Measurements from ENCODE around the gene MR1.

The MR1 gene

GRCh38 chr1:181061487-181061886 lies 27.7 kb downstream of the MR1 start:
- H3K4me3 ChIP-seq (ENCODE audit: low read depth, low read length), result peak overlapping the region; percentile 69
- DNase-seq (ENCODE audit: low read depth), result no peak
- TF ChIP-seq, protein P1, sequence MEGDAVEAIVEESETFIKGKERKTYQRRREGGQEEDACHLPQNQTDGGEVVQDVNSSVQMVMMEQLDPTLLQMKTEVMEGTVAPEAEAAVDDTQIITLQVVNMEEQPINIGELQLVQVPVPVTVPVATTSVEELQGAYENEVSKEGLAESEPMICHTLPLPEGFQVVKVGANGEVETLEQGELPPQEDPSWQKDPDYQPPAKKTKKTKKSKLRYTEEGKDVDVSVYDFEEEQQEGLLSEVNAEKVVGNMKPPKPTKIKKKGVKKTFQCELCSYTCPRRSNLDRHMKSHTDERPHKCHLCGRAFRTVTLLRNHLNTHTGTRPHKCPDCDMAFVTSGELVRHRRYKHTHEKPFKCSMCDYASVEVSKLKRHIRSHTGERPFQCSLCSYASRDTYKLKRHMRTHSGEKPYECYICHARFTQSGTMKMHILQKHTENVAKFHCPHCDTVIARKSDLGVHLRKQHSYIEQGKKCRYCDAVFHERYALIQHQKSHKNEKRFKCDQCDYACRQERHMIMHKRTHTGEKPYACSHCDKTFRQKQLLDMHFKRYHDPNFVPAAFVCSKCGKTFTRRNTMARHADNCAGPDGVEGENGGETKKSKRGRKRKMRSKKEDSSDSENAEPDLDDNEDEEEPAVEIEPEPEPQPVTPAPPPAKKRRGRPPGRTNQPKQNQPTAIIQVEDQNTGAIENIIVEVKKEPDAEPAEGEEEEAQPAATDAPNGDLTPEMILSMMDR (IDR thresholded peaks at IDR 0.05; ENCODE audit: low read depth, low read length), result no peak
- TF ChIP-seq, protein P2, sequence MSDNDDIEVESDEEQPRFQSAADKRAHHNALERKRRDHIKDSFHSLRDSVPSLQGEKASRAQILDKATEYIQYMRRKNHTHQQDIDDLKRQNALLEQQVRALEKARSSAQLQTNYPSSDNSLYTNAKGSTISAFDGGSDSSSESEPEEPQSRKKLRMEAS (IDR thresholded peaks at IDR 0.05; ENCODE audit: low read depth, low read length), result no peak
- TF ChIP-seq MYC (IDR thresholded peaks at IDR 0.05; ENCODE audit: low read depth, low read length) (no peak), POLR2A (IDR thresholded peaks at IDR 0.05; ENCODE audit: extremely low read depth, insufficient read length) (no peak)

DNA sequence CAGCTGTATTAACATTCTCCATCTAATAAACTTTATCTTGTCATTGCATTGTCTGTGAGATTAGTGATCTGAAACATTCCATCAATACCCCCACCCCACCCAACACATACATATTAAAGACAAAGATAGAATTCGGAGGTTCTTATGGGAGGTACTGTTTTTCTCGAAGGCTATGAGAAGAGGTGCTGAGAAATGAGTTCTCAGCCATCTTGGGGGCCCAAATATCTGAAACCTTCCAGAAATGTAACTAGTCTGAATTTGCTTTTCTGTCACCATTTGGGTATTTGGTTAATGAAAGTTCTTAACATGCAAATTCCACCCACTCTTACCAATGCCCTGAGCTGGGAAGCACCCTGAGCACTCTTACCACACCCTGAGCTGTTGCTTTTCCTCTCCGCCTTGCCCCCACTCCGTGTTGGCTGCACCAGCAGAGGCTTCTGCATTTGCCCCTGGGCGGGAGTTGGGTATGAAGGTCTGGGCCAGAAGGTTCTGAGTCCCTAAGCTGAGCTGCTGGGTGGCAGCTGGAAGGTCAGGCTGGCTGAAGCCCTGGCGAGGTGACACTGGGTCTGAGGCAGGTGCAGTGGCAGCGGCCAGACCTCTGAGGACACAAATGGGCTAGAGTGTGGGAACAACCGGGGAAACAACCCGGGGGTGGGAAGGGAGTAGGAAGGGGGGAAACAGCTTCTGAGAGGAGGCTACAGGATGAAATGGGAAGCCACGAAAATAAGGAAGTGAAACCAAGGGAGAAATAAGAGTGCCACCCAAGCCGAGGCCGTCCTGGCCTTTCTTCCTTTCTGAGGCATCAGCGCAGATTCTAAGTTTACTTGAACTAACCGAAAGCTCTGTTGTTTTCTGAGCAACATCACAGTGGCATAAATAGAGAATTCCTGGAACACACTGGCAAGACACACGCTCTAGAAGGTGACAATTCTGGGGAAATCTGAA lies 28.4 kb downstream of the MR1 start:
- TF ChIP-seq POLR2A (IDR thresholded peaks at IDR 0.05; ENCODE audit: extremely low read depth, insufficient read length) (peak; percentile 14), MYC (IDR thresholded peaks at IDR 0.05; ENCODE audit: low read depth, low read length) (no peak)
- peak; percentile 89 for DNase-seq (ENCODE audit: low read depth)

DNA sequence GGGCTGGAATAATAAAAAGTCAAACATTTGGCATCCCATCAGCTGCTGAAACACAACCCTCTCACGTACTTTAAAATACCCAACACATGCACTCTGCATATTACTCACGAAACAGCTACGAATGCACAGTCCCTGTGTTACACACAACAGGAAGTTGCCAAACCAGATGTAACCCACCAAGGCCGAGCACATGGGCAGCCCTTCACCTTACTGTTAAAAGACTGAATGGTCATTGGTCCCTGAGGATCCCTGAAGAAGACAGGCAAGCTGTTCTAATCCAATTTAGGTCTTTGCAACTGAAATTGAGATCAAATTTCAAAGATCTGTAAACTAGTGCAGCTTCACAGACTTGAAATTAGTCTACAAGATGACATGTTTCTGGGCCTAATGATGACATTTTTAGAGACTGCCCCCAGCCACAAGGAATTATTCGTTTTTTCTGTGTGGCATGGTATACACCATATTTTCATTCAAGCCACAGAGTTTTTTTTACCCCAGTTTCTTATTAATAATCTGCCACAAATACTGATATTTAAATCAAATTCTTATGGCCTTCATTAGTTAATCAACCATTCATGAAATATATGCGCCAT lies 29.1 kb downstream of the MR1 start:
- DNase-seq (ENCODE audit: low read depth), result peak; percentile 97
- H3K4me3 ChIP-seq (ENCODE audit: low read depth, low read length), result peak overlapping the region; percentile 69

More for the DNA sequence above, 28.4 kb downstream of the MR1 start:
- H3K4me3 ChIP-seq (ENCODE audit: low read depth, low read length), result peak overlapping the region; percentile 69

DNA sequence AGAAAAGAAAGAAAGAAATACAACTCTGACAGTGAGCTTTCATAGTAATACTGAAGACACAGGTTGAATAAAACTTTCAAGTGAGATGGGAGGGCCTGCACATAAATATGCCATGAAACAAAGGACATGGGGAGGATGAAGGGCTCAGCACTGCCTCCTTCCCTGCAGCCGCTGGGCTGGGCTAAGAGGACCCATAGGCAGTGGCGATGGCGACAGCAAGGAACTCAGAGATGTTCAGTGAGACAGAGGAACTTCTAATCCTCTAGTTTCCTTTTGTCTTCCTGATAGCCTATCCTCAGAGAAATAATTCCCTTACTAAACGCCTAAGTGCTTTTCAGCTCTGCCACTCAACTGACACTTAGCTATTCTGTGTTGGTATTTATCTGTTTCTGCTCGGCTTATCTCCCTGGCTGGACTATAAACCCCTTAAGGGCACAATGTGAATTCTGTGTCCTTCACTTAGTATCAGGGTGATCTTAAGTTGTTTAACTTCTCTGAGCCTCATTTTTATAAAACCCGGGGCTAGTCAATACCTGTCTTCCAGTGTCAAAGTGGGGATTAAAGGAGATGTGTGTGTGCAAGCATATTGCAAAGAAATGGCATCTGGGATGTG lies 30.3 kb downstream of the MR1 start:
- H3K4me3 ChIP-seq (ENCODE audit: low read depth, low read length), result no peak overlapping the region
- TF ChIP-seq, protein P2 (IDR thresholded peaks at IDR 0.05; ENCODE audit: low read depth, low read length), result no peak
- no peak for TF ChIP-seq MYC (IDR thresholded peaks at IDR 0.05; ENCODE audit: low read depth, low read length)
- TF ChIP-seq, protein P1 (IDR thresholded peaks at IDR 0.05; ENCODE audit: low read depth, low read length), result no peak
- no peak for TF ChIP-seq POLR2A (IDR thresholded peaks at IDR 0.05; ENCODE audit: extremely low read depth, insufficient read length)
- DNase-seq (ENCODE audit: low read depth), result peak; percentile 51

More for the DNA sequence above, 29.1 kb downstream of the MR1 start:
- TF ChIP-seq MYC (IDR thresholded peaks at IDR 0.05; ENCODE audit: low read depth, low read length), result peak; percentile 100
- TF ChIP-seq, protein P2 (IDR thresholded peaks at IDR 0.05; ENCODE audit: low read depth, low read length), result peak; percentile 99
- no peak for TF ChIP-seq POLR2A (IDR thresholded peaks at IDR 0.05; ENCODE audit: extremely low read depth, insufficient read length)
- TF ChIP-seq, protein P1 (IDR thresholded peaks at IDR 0.05; ENCODE audit: low read depth, low read length), result no peak

DNA sequence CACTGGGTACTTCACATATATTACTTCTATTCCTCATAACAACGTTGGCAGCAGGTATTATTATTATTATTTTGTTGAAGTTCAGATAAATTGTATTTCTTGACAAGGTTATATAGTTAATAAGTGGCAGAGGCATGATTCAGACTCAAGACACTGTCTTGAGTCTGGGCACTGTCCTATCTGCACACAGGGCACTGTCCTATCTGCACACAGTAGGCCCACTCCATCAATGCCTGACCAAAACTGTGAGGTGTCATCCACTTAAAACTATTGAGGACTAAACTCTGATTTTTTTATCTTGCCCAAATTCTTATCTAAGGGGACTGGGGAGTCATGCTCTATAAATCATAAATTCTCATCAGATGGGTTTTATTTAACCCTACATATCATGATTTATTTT lies 30.9 kb downstream of the MR1 start:
- TF ChIP-seq, protein P1 (IDR thresholded peaks at IDR 0.05; ENCODE audit: low read depth, low read length), result no peak
- TF ChIP-seq MYC (IDR thresholded peaks at IDR 0.05; ENCODE audit: low read depth, low read length) (no peak), POLR2A (IDR thresholded peaks at IDR 0.05; ENCODE audit: extremely low read depth, insufficient read length) (no peak)
- TF ChIP-seq, protein P2 (IDR thresholded peaks at IDR 0.05; ENCODE audit: low read depth, low read length), result no peak
- no peak overlapping the region for H3K4me3 ChIP-seq (ENCODE audit: low read depth, low read length)
- DNase-seq (ENCODE audit: low read depth), result no peak
